Small intestine (tissue), 7 donors: ENCODE measurements around the gene BANF1. TPM values are rescaled to one million over a fixed set of nuclear protein-coding genes. Genes with fewer than 3 reads are reported as not detected.
A peak's percentile ranks its signal among the peaks of the same experiment; 100 is the strongest.

ENCODE experiments used
- DNase-seq, 2 donors: peaks; one replicate each; pipeline versions ENCODE4 v3.0.0 to v3.0.0-alpha.2; 2013
- FAIRE-seq: peaks from 2 replicates; lab custom pipeline; 2012; peaks lifted over from hg19 to GRCh38; lab: Jason Lieb, UNC
- H3K27ac ChIP-seq, 3 donors: one replicate each; pipeline ENCODE4 v1.5.1; 2013; ENCODE audit warnings: low read length in 2 of 3, mild to moderate bottlenecking in 2 of 3, control low read depth in 1 of 3, inconsistent platforms in 1 of 3, low read depth in 1 of 3, moderate library complexity in 1 of 3
- H3K27me3 ChIP-seq, 3 donors: one replicate each; pipeline ENCODE4 v1.6.1; 2013; ENCODE audit warnings: low read length in 3 of 3, inconsistent platforms in 1 of 3; ENCODE audit not compliant: control insufficient read depth in 3 of 3, insufficient read depth in 3 of 3
- H3K36me3 ChIP-seq, 3 donors: one replicate each; pipeline ENCODE4 v1.6.1; 2013; ENCODE audit warnings: low read length in 3 of 3, inconsistent platforms in 1 of 3, low read depth in 1 of 3, mild to moderate bottlenecking in 1 of 3, moderate library complexity in 1 of 3; ENCODE audit not compliant: control insufficient read depth in 3 of 3, insufficient read depth in 2 of 3
- H3K4me1 ChIP-seq, 3 donors: one replicate each; pipeline ENCODE4 v1.6.1; 2013; ENCODE audit warnings: low read length in 2 of 3, inconsistent platforms in 1 of 3, low read depth in 1 of 3, mild to moderate bottlenecking in 1 of 3, moderate library complexity in 1 of 3; ENCODE audit not compliant: control insufficient read depth in 3 of 3, insufficient read depth in 2 of 3
- H3K4me3 ChIP-seq, 3 donors: one replicate each; pipeline ENCODE4 v1.5.1; 2013; ENCODE audit warnings: low read length in 3 of 3, control low read depth in 1 of 3, inconsistent platforms in 1 of 3, low read depth in 1 of 3, mild to moderate bottlenecking in 1 of 3, moderate library complexity in 1 of 3
- H3K9me3 ChIP-seq, 2 donors: one replicate each; pipeline ENCODE4 v1.6.1; 2013; ENCODE audit warnings: low read depth in 1 of 2, low read length in 1 of 2; ENCODE audit not compliant: control insufficient read depth in 2 of 2, insufficient read depth in 1 of 2
- WGBS, 3 donors: extraction: QIAGEN DNeasy Blood & Tissue Kit; methylation state at CpG; one replicate each; pipeline ENCODE4 v1.1.7; 2013; 5-methylcytosine and 5-hydroxymethylcytosine counted together
- polyA plus RNA-seq, 4 donors: library from polyadenylated mRNA; stranded (reverse) in 3 of 4; unstranded in 1 of 4; fragments of 200-250 nt in 3 of 4; fragments of 120-200 nt in 1 of 4; gene quantifications; one replicate each; pipeline versions ENCODE4 v1.2.1 to v1.2.3, GENCODE V29; 2013
- donor health status: healthy with polysubstance abuse.
- donor health status: control.
- donor health status: control.
- donor health status: Bipolar disorder and iron deficiency.
- donor health status: healthy.

The BANF1 gene
- polyA plus RNA-seq, 4 donors = 80.0 to 193 (median 100) TPM

GRCh38 chr11:65981972-65982823, 20.1 kb upstream of the BANF1 start:
- Histone ChIP-seq H3K27ac (no peak overlapping the region), H3K9me3 (no peaks in the 10 kb centered on the region), H3K4me1 (no peaks in the 10 kb centered on the region), H3K36me3 (peaks cover 18 to 29% (median 20%) of the 10 kb centered on the region in 3 donors), H3K4me3 (no peak overlapping the region), H3K27me3 (no peaks in the 10 kb centered on the region)
- 67 to 75% (median 71%) methylated on average over 14 to 16 of the region's 16 CpGs for WGBS, 3 donors
- FAIRE-seq = no peak
- no peak for DNase-seq

GRCh38 chr11:65982824-65983588, 19.3 kb upstream of the BANF1 start:
- Histone ChIP-seq H3K27ac (peak overlapping the region in 1 of 3 donors; percentile 29), H3K9me3 (no peaks in the 10 kb centered on the region), H3K4me3 (no peak overlapping the region), H3K36me3 (peaks cover 12 to 21% (median 13%) of the 10 kb centered on the region in 3 donors), H3K4me1 (no peaks in the 10 kb centered on the region), H3K27me3 (no peaks in the 10 kb centered on the region)
- FAIRE-seq (no peak), DNase-seq (no peak)
- 73 to 75% (median 73%) methylated on average over 20 to 22 of the region's 22 CpGs for WGBS, 3 donors

GRCh38 chr11:65983589-65983987, 18.7 kb upstream of the BANF1 start:
- Histone ChIP-seq H3K27ac (no peak overlapping the region), H3K9me3 (no peaks in the 10 kb centered on the region), H3K4me1 (no peaks in the 10 kb centered on the region), H3K36me3 (peaks cover 7 to 15% (median 11%) of the 10 kb centered on the region in 3 donors), H3K4me3 (no peak overlapping the region), H3K27me3 (no peaks in the 10 kb centered on the region)
- WGBS, 3 donors = 76 to 86% (median 79%) methylated on average over 5 of the region's 5 CpGs
- DNase-seq = no peak
- no peak for FAIRE-seq

GRCh38 chr11:65987336-65987735, 15.0 kb upstream of the BANF1 start:
- FAIRE-seq (no peak), DNase-seq (no peak)
- 76 to 84% (median 79%) methylated on average over 9 of the region's 9 CpGs for WGBS, 3 donors
- Histone ChIP-seq H3K27me3 (no peaks in the 10 kb centered on the region), H3K27ac (no peak overlapping the region), H3K9me3 (no peaks in the 10 kb centered on the region), H3K36me3 (peaks cover 0 to 5% (median 0%) of the 10 kb centered on the region in 3 donors), H3K4me3 (no peak overlapping the region), H3K4me1 (no peaks in the 10 kb centered on the region)

- Histone ChIP-seq H3K4me3 (no peak overlapping the region), H3K27ac (no peak overlapping the region), H3K36me3 (peaks cover 0 to 5% (median 0%) of the 10 kb centered on the region in 3 donors), H3K9me3 (no peaks in the 10 kb centered on the region), H3K4me1 (no peaks in the 10 kb centered on the region), H3K27me3 (no peaks in the 10 kb centered on the region)
- FAIRE-seq = no peak
- DNase-seq = peak; percentile 96 to 97
- 13 to 24% (median 15%) methylated on average over 10 of the region's 10 CpGs for WGBS, 3 donors
These were observed 13.3 kb upstream of the BANF1 start for GRCh38 chr11:65988791-65989592.

GRCh38 chr11:65992056-65992455, 10.2 kb upstream of the BANF1 start:
- 83 to 85% (median 84%) methylated on average over 5 of the region's 5 CpGs for WGBS, 3 donors
- no peaks in the 10 kb centered on the region for H3K4me1 ChIP-seq
- H3K9me3 ChIP-seq = no peaks in the 10 kb centered on the region
- H3K27me3 ChIP-seq = no peaks in the 10 kb centered on the region
- H3K36me3 ChIP-seq = peaks cover 0 to 16% (median 0%) of the 10 kb centered on the region in 3 donors
- no peak overlapping the region for H3K4me3 ChIP-seq
- DNase-seq = no peak
- no peak overlapping the region for H3K27ac ChIP-seq
- FAIRE-seq = no peak

GRCh38 chr11:65997286-65997685, 5.0 kb upstream of the BANF1 start:
- no peaks in the 10 kb centered on the region for H3K9me3 ChIP-seq
- FAIRE-seq (no peak), DNase-seq (no peak)
- WGBS, 3 donors = 87 to 92% (median 90%) methylated on average over 2 of the region's 2 CpGs
- H3K36me3 ChIP-seq = peaks cover 19 to 38% (median 21%) of the 10 kb centered on the region in 3 donors
- H3K27me3 ChIP-seq = no peaks in the 10 kb centered on the region
- no peak overlapping the region for H3K27ac ChIP-seq
- no peaks in the 10 kb centered on the region for H3K4me1 ChIP-seq
- H3K4me3 ChIP-seq = no peak overlapping the region
